Karpas-422 (cell line): Measurements from ENCODE around the gene ABCD3. TPM values are rescaled to one million over a fixed set of nuclear protein-coding genes. Genes with fewer than 3 reads are reported as not detected.

Experiments used
- DNase-seq: peaks from one replicate; pipeline ENCODE4 v3.0.0-alpha.2; 2015
- H2AFZ ChIP-seq: fragments of 200-600 bp; sonication (generic); 2 replicates; pipeline ENCODE4 v1.6.1; 2014; ENCODE audit warnings: antibody characterized with exemption, low read length, mixed read lengths
- H3K27ac ChIP-seq: fragments of 200-600 bp; sonication (generic); 2 replicates; pipeline ENCODE4 v1.5.1; 2014; ENCODE audit warnings: mild to moderate bottlenecking, low read length, moderate library complexity
- H3K27me3 ChIP-seq: fragments of 200-600 bp; sonication (generic); 2 replicates; pipeline ENCODE4 v1.6.1; 2014; ENCODE audit warnings: low read length, mixed read lengths
- H3K36me3 ChIP-seq: fragments of 200-600 bp; sonication (generic); 2 replicates; pipeline ENCODE4 v1.6.1; 2014; ENCODE audit warnings: low read length, mixed read lengths; ENCODE audit not compliant: insufficient read depth
- H3K4me1 ChIP-seq: fragments of 200-600 bp; sonication (generic); 2 replicates; pipeline ENCODE4 v1.6.1; 2014; ENCODE audit warnings: mild to moderate bottlenecking, low read length, mixed read lengths
- H3K4me2 ChIP-seq: fragments of 200-600 bp; sonication (generic); 2 replicates; pipeline ENCODE4 v1.6.1; 2014; ENCODE audit warnings: low read length, low read depth, mild to moderate bottlenecking; ENCODE audit not compliant: poor library complexity, severe bottlenecking
- H3K4me3 ChIP-seq: fragments of 200-600 bp; sonication (generic); 2 replicates; pipeline ENCODE4 v1.5.1; 2014; ENCODE audit warnings: mild to moderate bottlenecking, antibody characterized with exemption, low read length, mixed read lengths
- H3K79me2 ChIP-seq: fragments of 200-600 bp; sonication (generic); 2 replicates; pipeline ENCODE4 v1.6.1; 2014; ENCODE audit warnings: mild to moderate bottlenecking, low read length, mixed read lengths
- H3K9ac ChIP-seq: fragments of 200-600 bp; sonication (generic); 2 replicates; pipeline ENCODE4 v1.6.0; 2014; ENCODE audit warnings: low read length
- H3K9me2 ChIP-seq: fragments of 200-600 bp; sonication (generic), shearing (Covaris generic); replicated peaks from 2 replicates; pipeline ENCODE4 v1.6.0; 2014; ENCODE audit warnings: mild to moderate bottlenecking, low read length, moderate library complexity; ENCODE audit not compliant: insufficient read depth
- H3K9me3 ChIP-seq: fragments of 300-700, 200-600 bp; sonication (generic); 2 replicates; pipeline ENCODE4 v1.6.1; 2014; ENCODE audit warnings: low read length, mixed read lengths
- H4K20me1 ChIP-seq: fragments of 200-600 bp; sonication (generic); 2 replicates; pipeline ENCODE4 v1.6.1; 2014; ENCODE audit warnings: mild to moderate bottlenecking, antibody characterized with exemption, low read length, low read depth; ENCODE audit not compliant: insufficient read depth
- total RNA-seq: library from RNA; depleted of rRNA; stranded (reverse); fragments of >200 nt; shearing (Covaris generic); gene quantifications from 2 replicates; pipeline ENCODE4 v1.2.3, GENCODE V29; 2014; ENCODE audit warnings: low replicate concordance

ABCD3 gene
- total RNA-seq, 1 experiment from 2014 or later, result 19.5 TPM

GRCh38 chr1:94543893-94544635 lies 125.9 kb downstream of the ABCD3 start:
- Histone ChIP-seq H3K9me2 (no peaks in the 10 kb centered on the region), H3K27ac (no peak overlapping the region), H3K4me1 (no peaks in the 10 kb centered on the region), H3K79me2 (no peaks in the 10 kb centered on the region), H3K36me3 (no peaks in the 10 kb centered on the region), H3K9me3 (no peaks in the 10 kb centered on the region), H3K4me3 (no peak overlapping the region), H3K27me3 (no peaks in the 10 kb centered on the region), H4K20me1 (no peaks in the 10 kb centered on the region), H2AFZ (no peak overlapping the region), H3K9ac (no peak overlapping the region), H3K4me2 (no peak overlapping the region)
- DNase-seq, result no peak

DNA sequence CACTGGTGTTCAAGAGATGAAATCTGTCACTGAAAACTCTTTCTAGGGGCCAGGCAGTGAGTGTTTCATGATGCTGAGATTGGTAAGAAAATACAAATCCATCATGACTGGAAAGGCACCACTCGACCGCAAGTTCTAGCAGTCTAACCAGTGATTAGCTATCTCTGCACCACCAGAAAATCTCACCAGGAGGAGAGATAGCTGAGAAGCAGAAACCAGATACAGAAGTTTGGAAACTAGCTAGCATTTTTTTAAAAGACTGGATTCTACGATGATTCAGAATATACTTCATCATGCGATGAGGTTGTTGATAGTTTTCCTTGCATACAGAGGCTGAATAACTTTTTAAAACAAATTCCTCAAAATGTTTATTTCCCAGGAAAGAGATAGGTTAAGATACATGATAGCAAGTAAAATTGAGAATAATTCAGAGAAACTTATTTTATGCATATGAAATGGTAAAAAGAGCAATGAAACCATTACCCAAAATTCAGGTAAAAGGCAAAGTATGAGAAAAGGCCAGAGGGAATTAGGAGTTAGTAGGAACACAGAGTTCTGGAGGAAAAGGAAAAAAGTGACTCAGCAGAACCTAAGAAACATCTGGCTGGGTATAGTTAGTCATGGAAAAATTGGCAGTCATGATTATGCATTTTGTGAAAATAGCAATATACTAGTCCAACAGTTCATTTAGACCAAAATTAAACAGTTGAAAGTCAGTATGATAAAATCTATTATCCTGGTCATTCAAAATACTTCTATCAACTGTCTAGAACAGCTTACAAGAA lies 126.7 kb downstream of the ABCD3 start:
- H3K27ac ChIP-seq, result no peak overlapping the region
- H3K79me2 ChIP-seq, result no peaks in the 10 kb centered on the region
- H3K36me3 ChIP-seq, result no peaks in the 10 kb centered on the region
- no peaks in the 10 kb centered on the region for H3K9me3 ChIP-seq
- H3K4me3 ChIP-seq, result no peak overlapping the region
- H3K4me2 ChIP-seq, result no peak overlapping the region
- H3K9ac ChIP-seq, result no peak overlapping the region
- no peaks in the 10 kb centered on the region for H3K4me1 ChIP-seq
- H3K27me3 ChIP-seq, result no peaks in the 10 kb centered on the region
- no peak for DNase-seq
- no peak overlapping the region for H2AFZ ChIP-seq
- no peaks in the 10 kb centered on the region for H4K20me1 ChIP-seq
- H3K9me2 ChIP-seq, result no peaks in the 10 kb centered on the region

DNA sequence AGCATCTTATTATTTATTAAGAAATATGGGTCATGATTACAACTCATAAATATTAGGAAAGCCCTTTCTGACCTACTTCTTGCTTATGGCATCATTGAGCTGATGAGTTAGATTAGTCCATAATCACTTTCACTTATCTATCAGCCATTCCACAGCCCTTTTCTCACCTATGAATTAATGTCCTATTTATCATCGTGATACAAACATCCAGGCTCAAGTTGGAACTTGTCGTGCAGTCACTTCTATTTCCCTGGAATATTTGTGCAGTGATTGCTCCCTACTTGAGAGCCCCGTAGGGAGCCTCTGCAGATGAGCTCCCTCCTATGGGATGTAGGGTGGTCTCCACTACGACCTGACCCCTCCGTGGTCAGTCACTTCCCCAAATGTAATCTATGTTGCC lies 131.5 kb downstream of the ABCD3 start:
- Histone ChIP-seq H3K4me1 (no peaks in the 10 kb centered on the region), H3K9ac (no peak overlapping the region), H3K4me3 (no peak overlapping the region), H3K9me3 (no peaks in the 10 kb centered on the region), H2AFZ (no peak overlapping the region), H3K36me3 (no peaks in the 10 kb centered on the region), H3K27me3 (no peaks in the 10 kb centered on the region), H3K27ac (no peak overlapping the region), H4K20me1 (no peaks in the 10 kb centered on the region), H3K9me2 (no peaks in the 10 kb centered on the region), H3K79me2 (no peaks in the 10 kb centered on the region), H3K4me2 (no peak overlapping the region)
- no peak for DNase-seq

DNA sequence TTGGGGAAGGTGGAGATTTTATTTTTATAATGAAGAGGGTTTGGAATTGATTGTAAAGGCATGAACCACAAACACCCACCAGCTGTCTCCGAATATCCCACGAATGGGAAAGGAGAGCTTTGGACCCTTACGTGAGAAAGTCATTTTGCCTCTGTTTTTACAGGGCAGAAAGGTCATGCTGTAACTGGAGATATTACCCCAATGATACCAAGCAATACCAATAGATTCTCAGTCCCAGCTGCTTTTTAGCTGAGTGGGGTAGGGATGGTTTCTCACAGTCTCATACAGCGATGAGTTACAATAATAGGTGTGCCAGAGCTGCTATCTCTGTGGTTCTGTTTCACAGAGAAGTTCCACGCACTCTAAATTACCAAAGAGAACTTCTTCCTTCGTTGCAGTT lies 132.2 kb downstream of the ABCD3 start:
- no peaks in the 10 kb centered on the region for H3K27me3 ChIP-seq
- no peaks in the 10 kb centered on the region for H3K79me2 ChIP-seq
- H3K9me2 ChIP-seq, result no peaks in the 10 kb centered on the region
- H3K4me1 ChIP-seq, result no peaks in the 10 kb centered on the region
- H3K4me2 ChIP-seq, result no peak overlapping the region
- no peak overlapping the region for H3K9ac ChIP-seq
- no peak overlapping the region for H2AFZ ChIP-seq
- no peak overlapping the region for H3K27ac ChIP-seq
- no peaks in the 10 kb centered on the region for H3K9me3 ChIP-seq
- H4K20me1 ChIP-seq, result no peaks in the 10 kb centered on the region
- no peaks in the 10 kb centered on the region for H3K36me3 ChIP-seq
- H3K4me3 ChIP-seq, result no peak overlapping the region
- DNase-seq, result no peak

GRCh38 chr1:94550800-94551241 lies 132.6 kb downstream of the ABCD3 start:
- H3K79me2 ChIP-seq, result no peaks in the 10 kb centered on the region
- no peaks in the 10 kb centered on the region for H4K20me1 ChIP-seq
- H3K4me1 ChIP-seq, result no peaks in the 10 kb centered on the region
- no peak overlapping the region for H3K4me3 ChIP-seq
- no peak overlapping the region for H3K9ac ChIP-seq
- no peaks in the 10 kb centered on the region for H3K9me2 ChIP-seq
- no peak overlapping the region for H3K27ac ChIP-seq
- no peaks in the 10 kb centered on the region for H3K9me3 ChIP-seq
- no peak for DNase-seq
- H3K4me2 ChIP-seq, result no peak overlapping the region
- no peaks in the 10 kb centered on the region for H3K27me3 ChIP-seq
- H2AFZ ChIP-seq, result no peak overlapping the region
- no peaks in the 10 kb centered on the region for H3K36me3 ChIP-seq

GRCh38 chr1:94551449-94551848 lies 133.3 kb downstream of the ABCD3 start:
- no peak overlapping the region for H3K4me3 ChIP-seq
- H3K9ac ChIP-seq, result no peak overlapping the region
- H3K9me2 ChIP-seq, result no peaks in the 10 kb centered on the region
- H3K27ac ChIP-seq, result no peak overlapping the region
- H3K4me2 ChIP-seq, result no peak overlapping the region
- DNase-seq, result no peak
- no peaks in the 10 kb centered on the region for H3K79me2 ChIP-seq
- H3K4me1 ChIP-seq, result no peaks in the 10 kb centered on the region
- no peaks in the 10 kb centered on the region for H3K27me3 ChIP-seq
- no peak overlapping the region for H2AFZ ChIP-seq
- H4K20me1 ChIP-seq, result no peaks in the 10 kb centered on the region
- H3K9me3 ChIP-seq, result no peaks in the 10 kb centered on the region
- no peaks in the 10 kb centered on the region for H3K36me3 ChIP-seq

DNA sequence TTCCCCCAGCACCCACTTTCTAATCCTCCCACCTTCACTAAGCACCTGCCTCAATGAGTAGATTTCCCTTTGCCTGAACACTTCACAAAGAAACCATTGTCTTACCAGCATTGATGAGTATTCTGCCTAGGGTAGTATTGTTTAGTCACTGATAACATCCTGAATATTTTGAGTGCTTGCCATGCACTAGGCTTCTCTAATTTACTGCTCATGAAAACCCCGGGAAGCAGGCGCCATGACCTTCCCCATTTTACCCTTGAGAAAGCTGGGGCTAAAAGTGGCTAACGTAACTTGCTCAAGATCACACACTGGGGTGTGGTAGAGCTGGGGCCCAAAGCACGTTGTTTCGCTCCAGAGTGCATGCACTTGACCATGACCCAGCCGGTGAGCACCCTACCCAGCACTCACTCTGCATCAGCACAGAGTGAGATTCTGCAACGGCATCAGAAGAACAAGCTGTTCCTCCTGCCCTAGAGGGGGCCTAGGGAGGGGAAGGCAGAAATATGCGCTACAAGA lies 133.9 kb downstream of the ABCD3 start:
- Histone ChIP-seq H3K36me3 (no peaks in the 10 kb centered on the region), H3K9me2 (no peaks in the 10 kb centered on the region), H3K9ac (no peak overlapping the region), H4K20me1 (no peaks in the 10 kb centered on the region), H3K79me2 (no peaks in the 10 kb centered on the region), H2AFZ (no peak overlapping the region), H3K4me2 (no peak overlapping the region), H3K27ac (no peak overlapping the region), H3K4me1 (no peaks in the 10 kb centered on the region), H3K9me3 (no peaks in the 10 kb centered on the region), H3K4me3 (no peak overlapping the region), H3K27me3 (no peaks in the 10 kb centered on the region)
- DNase-seq, result no peak

GRCh38 chr1:94553323-94553730 lies 135.1 kb downstream of the ABCD3 start:
- H3K27ac ChIP-seq, result no peak overlapping the region
- H3K4me3 ChIP-seq, result no peak overlapping the region
- no peak overlapping the region for H3K4me2 ChIP-seq
- H3K9me2 ChIP-seq, result no peaks in the 10 kb centered on the region
- no peaks in the 10 kb centered on the region for H3K9me3 ChIP-seq
- no peaks in the 10 kb centered on the region for H3K79me2 ChIP-seq
- DNase-seq, result no peak
- no peaks in the 10 kb centered on the region for H3K36me3 ChIP-seq
- no peak overlapping the region for H3K9ac ChIP-seq
- H3K27me3 ChIP-seq, result no peaks in the 10 kb centered on the region
- no peak overlapping the region for H2AFZ ChIP-seq
- H4K20me1 ChIP-seq, result no peaks in the 10 kb centered on the region
- H3K4me1 ChIP-seq, result no peaks in the 10 kb centered on the region
